HG02642 (cell line): ENCODE measurements around the gene DHFR2.

Experiments
- ATAC-seq: cut with Tn5 transposase; IDR thresholded peaks from one replicate; pipeline ENCODE4 v1.9.1; 2021; ENCODE audit warnings: mild to moderate bottlenecking; ENCODE audit not compliant: unreplicated experiment, poor library complexity

DHFR2 gene

DNA sequence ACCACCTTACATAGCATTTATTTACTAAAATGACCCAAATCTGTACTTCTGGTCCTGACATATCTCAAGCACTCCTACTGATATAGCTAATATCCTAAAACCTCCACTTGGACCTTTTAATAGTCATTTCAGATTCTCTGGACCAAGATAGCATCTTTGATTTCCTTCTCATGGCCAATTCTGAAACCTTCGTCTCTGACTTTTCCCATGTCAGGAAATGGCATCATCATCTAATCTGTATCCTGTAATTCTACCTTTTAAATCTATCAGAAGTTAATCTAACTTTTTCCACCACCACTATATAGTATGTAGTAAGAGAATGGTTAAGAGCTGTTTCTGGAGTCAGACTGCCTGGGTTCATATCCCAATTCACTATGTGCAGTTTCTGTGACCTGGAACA lies 50.5 kb downstream of the DHFR2 start:
- ATAC-seq = no peak

DNA sequence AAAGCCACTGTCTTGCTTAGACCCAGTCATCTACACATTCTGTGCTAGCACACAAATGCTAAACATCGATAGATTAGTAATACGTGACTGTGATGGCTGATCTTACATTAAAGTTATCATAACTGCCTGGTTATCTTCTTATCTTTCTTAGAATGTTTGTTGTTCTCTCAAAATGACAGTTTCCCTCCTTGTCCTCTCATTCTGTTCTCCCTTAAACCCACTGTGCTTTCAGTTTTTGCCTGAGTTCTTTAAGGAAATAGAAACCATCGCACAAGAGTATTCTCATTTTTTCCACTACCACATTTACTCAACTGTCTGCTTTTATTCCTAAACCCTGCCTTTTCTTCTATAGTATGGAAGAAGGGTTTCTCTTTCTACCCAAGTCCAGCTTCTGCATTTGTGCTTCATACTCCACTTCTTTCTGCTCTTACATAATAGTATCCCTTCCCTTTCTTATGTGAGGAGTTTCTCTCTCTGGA lies 51.4 kb downstream of the DHFR2 start:
- ATAC-seq = no peak

DNA sequence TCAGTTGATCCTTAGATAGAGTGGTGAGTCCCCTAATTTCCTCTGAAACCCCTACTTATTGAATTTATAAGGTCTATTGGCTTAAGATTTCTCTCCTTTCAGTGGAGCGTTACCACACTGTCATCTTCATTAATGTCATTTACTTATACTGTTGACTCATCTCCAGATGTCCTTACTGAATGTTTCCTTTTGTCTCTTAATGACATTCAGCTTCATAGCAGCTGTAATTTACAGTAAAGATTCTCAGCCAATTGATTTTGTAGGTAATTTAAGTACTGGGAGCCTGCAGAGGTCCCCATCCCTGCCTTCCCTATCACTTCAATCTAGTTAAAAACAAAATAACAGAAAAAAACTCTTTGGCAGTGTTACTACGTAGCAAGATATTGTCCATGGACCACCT lies 53.1 kb downstream of the DHFR2 start:
- no peak for ATAC-seq

DNA sequence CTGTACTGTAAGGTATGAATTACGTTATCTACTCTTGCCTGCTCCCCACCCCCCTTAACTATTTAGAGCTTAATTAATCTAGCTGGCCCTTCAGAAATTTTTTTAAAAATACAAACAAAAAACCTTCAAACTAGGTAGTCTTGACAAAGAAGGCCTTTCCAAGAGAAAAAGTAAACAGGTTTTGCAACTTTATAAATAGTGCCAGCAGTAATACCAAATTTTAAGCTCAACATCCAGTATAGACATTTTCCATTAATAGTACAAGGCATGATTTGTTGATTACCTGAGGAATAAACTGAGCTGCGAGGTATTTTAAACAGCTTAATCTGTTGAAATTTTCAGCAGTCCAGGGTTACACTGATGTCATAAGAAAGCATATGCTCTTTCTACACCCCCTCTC lies 54.5 kb downstream of the DHFR2 start:
- no peak for ATAC-seq
